ENCODE results near the gene KCTD13.

DNA sequence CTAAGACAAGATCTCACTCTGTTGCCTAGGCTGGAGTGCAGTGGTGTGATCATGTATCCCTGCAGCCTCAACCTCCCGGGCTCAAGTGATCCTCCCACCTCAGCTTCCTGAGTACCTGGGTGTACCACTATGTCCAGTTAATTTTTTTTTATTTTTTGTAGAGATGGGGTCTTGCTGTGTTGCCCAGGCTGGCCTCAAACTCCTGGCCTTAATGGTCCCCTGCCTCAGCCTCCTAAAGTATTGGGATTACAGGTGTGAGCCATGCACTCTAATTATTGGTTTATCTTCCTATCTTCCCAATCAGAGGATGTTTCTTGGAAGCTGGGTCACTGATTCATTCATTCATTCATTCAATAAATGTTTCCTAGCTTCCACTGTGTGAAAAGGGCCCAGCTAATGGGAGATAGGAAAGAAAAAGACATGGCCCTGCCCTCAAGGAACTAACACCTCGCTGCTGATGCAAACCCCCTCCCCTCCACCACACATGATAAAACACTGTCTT is 17.3 kb downstream of the KCTD13 start:
- TF ChIP-seq, protein P1, sequence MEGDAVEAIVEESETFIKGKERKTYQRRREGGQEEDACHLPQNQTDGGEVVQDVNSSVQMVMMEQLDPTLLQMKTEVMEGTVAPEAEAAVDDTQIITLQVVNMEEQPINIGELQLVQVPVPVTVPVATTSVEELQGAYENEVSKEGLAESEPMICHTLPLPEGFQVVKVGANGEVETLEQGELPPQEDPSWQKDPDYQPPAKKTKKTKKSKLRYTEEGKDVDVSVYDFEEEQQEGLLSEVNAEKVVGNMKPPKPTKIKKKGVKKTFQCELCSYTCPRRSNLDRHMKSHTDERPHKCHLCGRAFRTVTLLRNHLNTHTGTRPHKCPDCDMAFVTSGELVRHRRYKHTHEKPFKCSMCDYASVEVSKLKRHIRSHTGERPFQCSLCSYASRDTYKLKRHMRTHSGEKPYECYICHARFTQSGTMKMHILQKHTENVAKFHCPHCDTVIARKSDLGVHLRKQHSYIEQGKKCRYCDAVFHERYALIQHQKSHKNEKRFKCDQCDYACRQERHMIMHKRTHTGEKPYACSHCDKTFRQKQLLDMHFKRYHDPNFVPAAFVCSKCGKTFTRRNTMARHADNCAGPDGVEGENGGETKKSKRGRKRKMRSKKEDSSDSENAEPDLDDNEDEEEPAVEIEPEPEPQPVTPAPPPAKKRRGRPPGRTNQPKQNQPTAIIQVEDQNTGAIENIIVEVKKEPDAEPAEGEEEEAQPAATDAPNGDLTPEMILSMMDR (IDR thresholded peaks at IDR 0.05; ENCODE audit: low read length), result no peak
- TF ChIP-seq EZH2 (optimal IDR thresholded peaks at IDR 0.05; ENCODE audit: low read depth, low read length) (no peak), EZH2phosphoT487 (IDR thresholded peaks at IDR 0.05; ENCODE audit: low read length) (no peak)

Measured in MM.1S (cell line).